Brain microvascular endothelial cell (primary cell): Measurements from ENCODE around the gene RELA.

Source experiments
- DNase-seq: peaks from one replicate; pipeline ENCODE4 v3.0.0-alpha.2; 2020
- H3K27ac ChIP-seq: fragments of 250-450 bp; sonication (Bioruptor Pico); 2 replicates; pipeline ENCODE4 v1.5.1; 2020; ENCODE audit warnings: mild to moderate bottlenecking, moderate library complexity
- H3K27me3 ChIP-seq: fragments of 250-450 bp; sonication (Bioruptor Pico); replicated peaks from 2 replicates; pipeline ENCODE4 v1.5.1; 2020; ENCODE audit warnings: mild to moderate bottlenecking
- H3K36me3 ChIP-seq: fragments of 250-450 bp; sonication (Bioruptor Pico); replicated peaks from 2 replicates; pipeline ENCODE4 v1.5.1; 2020; ENCODE audit warnings: mild to moderate bottlenecking
- H3K4me3 ChIP-seq: 2 replicates; pipeline ENCODE4 v1.5.1; 2011; ENCODE audit warnings: low read depth, mild to moderate bottlenecking, control low read depth, low read length, moderate library complexity
- CTCF ChIP-seq: IDR thresholded peaks from 2 replicates; pipeline ENCODE4 v1.5.1; 2011; ENCODE audit warnings: low read depth, mild to moderate bottlenecking, moderate library complexity, low read length, control low read depth, inconsistent platforms; ENCODE audit errors: missing control alignments
- in situ Hi-C: cut with HindIII; loops from 2 replicates; pipeline ENCODE4 v1.10.0; 2017; ENCODE audit warnings: low sequenced_read_pairs, low pct_ligation_motif_present

RELA gene

GRCh38 chr11:65680192-65680743, 17.6 kb upstream of the RELA start:
- DNase-seq = no peak
- in situ Hi-C loops = no loop called here
- no peak for TF ChIP-seq CTCF
- peaks cover 2% of the 10 kb centered on the region for H3K27me3 ChIP-seq
- no peak overlapping the region for H3K27ac ChIP-seq
- no peak overlapping the region for H3K4me3 ChIP-seq
- H3K36me3 ChIP-seq = no peaks in the 10 kb centered on the region

DNA sequence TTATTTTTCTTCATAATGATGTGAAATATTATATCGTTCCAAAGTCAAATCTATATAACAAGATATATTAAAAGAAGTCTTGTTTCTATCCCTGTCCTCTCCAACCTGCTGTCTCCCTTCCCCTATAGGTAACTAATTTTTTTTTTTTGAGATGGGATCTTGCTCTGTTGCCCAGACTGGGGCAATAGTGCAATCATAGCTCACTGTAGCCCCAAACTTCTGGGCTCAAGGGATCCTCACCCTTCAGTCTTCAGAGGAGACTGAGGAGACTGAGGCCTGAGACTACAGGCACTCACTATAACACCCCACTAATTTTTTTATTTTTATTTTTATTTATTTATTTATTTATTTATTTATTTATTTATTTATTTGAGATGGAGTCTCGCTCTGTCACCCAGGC, 10.3 kb upstream of the RELA start:
- no peaks in the 10 kb centered on the region for H3K36me3 ChIP-seq
- TF ChIP-seq CTCF = no peak
- H3K4me3 ChIP-seq = no peak overlapping the region
- in situ Hi-C loops = no loop called here
- no peaks in the 10 kb centered on the region for H3K27me3 ChIP-seq
- no peak overlapping the region for H3K27ac ChIP-seq
- DNase-seq = no peak

DNA sequence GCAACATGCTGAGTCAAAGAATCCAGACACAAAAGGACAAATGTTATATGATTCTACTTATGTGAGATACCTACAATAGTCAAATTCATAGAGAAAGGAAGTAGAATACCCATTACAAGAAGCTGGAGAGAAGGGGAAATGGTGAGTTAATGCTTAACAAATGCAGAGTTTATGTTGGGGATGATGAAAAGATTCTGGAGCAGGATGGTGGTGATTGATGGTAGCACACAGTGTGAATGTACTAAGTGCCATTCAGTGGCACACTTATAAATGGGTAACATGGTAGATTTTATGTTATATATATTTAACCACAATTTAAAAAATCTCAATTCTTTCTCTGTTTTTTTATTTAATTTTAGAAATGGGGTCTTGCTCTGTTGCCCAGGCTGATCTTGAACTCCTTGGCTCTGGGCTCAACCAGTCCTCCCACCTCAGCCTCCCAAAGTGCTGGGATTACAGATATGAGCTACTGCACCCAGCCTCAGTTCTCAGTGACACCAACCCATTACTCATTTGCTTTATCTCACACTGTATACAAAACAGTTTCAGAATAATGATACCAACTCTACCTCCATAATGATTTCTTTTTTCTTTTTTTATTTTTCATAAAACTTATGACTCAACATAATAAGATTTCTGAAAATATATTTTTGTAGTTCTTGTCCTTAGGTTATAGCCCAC, 9.6 kb upstream of the RELA start:
- TF ChIP-seq CTCF = no peak
- no peak overlapping the region for H3K27ac ChIP-seq
- no peaks in the 10 kb centered on the region for H3K36me3 ChIP-seq
- H3K4me3 ChIP-seq = no peak overlapping the region
- no peak for DNase-seq
- in situ Hi-C loops = no loop called here
- H3K27me3 ChIP-seq = no peaks in the 10 kb centered on the region

- H3K27me3 ChIP-seq = no peaks in the 10 kb centered on the region
- no peak for DNase-seq
- in situ Hi-C loops = no loop called here
- H3K36me3 ChIP-seq = peaks cover 25% of the 10 kb centered on the region
- TF ChIP-seq CTCF = no peak
- H3K27ac ChIP-seq = peak overlapping the region; percentile 88
- peak overlapping the region; percentile 87 for H3K4me3 ChIP-seq
Measured at GRCh38 chr11:65663639-65664200, 1.0 kb upstream of the RELA start.

DNA sequence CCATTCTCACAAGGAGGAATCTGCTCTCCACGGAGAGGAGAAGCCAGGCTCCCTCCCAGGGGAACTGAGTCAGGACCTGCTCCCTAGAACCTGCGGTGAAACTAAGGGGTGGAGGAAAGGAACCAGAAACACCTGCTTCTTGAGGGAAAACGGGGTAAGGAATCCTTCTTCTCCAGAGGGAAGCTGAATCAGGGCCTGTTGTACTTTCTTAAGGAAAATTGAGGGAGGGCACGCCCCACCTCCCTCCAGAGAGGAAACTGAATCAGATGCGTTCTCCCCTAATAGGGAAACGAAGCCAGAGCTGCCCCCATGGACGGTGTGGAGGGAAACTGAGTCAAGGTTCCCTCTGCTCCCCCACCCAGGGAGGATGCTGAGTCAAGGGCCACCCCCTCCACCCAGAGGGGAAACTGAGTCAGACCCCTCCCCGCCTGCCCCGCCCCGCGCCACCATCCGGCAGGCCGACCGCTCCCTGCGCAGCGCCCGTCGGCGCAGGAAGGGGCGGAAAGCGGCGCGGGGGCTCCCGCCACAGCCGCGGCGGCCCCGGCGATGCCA, 393 bp downstream of the RELA start:
- Histone ChIP-seq H3K36me3 (peaks cover 39% of the 10 kb centered on the region), H3K4me3 (peak overlapping the region; percentile 87), H3K27ac (peak overlapping the region; percentile 88), H3K27me3 (no peaks in the 10 kb centered on the region)
- TF ChIP-seq CTCF = no peak
- in situ Hi-C loops = no loop called here
- no peak for DNase-seq
